HEK293T (cell line): Measurements from ENCODE around the gene SHMT2.
A peak's percentile ranks its signal among the peaks of the same experiment; 100 is the strongest.

ENCODE experiments used
- CTCF ChIA-PET: fragments of 350-600 bp; formaldehyde crosslinking; extraction: SDS; loops from one replicate; lab custom pipeline; 2021; ENCODE audit warnings: antibody characterized with exemption, inconsistent platforms; lab: Yijun Ruan, JAX
- POLR2A ChIA-PET: fragments of 350-600 bp; formaldehyde crosslinking; extraction: SDS; loops from one replicate; lab custom pipeline; 2020; ENCODE audit warnings: antibody characterized with exemption, inconsistent platforms; lab: Yijun Ruan, JAX
- DNase-seq: peaks from one replicate; pipeline ENCODE4 v3.0.0; 2012; ENCODE audit warnings: mixed read lengths; ENCODE audit errors: extremely low spot score
- ARNT ChIP-seq: fragments of 450-650 bp; IDR thresholded peaks from 2 replicates; pipeline ENCODE4 v1.6.1; 2017; ENCODE audit warnings: mild to moderate bottlenecking
- BHLHE40 ChIP-seq: fragments of 450-650 bp; IDR thresholded peaks from 2 replicates; pipeline ENCODE4 v1.6.1; 2016; ENCODE audit warnings: mild to moderate bottlenecking, moderate library complexity, borderline replicate concordance
- CTBP1 ChIP-seq: fragments of 450-650 bp; IDR thresholded peaks from 2 replicates; pipeline ENCODE4 v1.6.1; 2016; ENCODE audit warnings: borderline replicate concordance
- ELF4 ChIP-seq: fragments of 450-650 bp; IDR thresholded peaks from 2 replicates; pipeline ENCODE4 v1.6.1; 2017; ENCODE audit warnings: antibody characterized with exemption
- FOXA1 ChIP-seq: fragments of 450-650 bp; IDR thresholded peaks from 2 replicates; pipeline ENCODE4 v1.6.1; 2016; ENCODE audit warnings: mild to moderate bottlenecking
- FOXK2 ChIP-seq: fragments of 450-650 bp; IDR thresholded peaks from 2 replicates; pipeline ENCODE4 v1.6.1; 2016; ENCODE audit warnings: mild to moderate bottlenecking
- FOXM1 ChIP-seq: fragments of 450-650 bp; IDR thresholded peaks from 2 replicates; pipeline ENCODE4 v1.6.1; 2017; ENCODE audit warnings: mild to moderate bottlenecking, borderline replicate concordance
- HDGF ChIP-seq: fragments of 450-650 bp; IDR thresholded peaks from 2 replicates; pipeline ENCODE4 v1.6.1; 2017; ENCODE audit warnings: antibody characterized with exemption, borderline replicate concordance
- L3MBTL2 ChIP-seq: fragments of 450-650 bp; conservative IDR thresholded peaks from 2 replicates; pipeline ENCODE4 v1.6.1; 2016; ENCODE audit warnings: mild to moderate bottlenecking
- LEF1 ChIP-seq: fragments of 450-650 bp; IDR thresholded peaks from 2 replicates; pipeline ENCODE4 v1.6.1; 2017; ENCODE audit warnings: mild to moderate bottlenecking, borderline replicate concordance
- NFRKB ChIP-seq: fragments of 450-650 bp; IDR thresholded peaks from 2 replicates; pipeline ENCODE4 v1.6.1; 2016; ENCODE audit warnings: mild to moderate bottlenecking, moderate library complexity
- PKNOX1 ChIP-seq: fragments of 450-650 bp; IDR thresholded peaks from 2 replicates; pipeline ENCODE4 v1.6.1; 2016
- SP1 ChIP-seq: fragments of 450-650 bp; IDR thresholded peaks from 2 replicates; pipeline ENCODE4 v1.6.1; 2017
- SUZ12 ChIP-seq: fragments of 450-650 bp; IDR thresholded peaks from 2 replicates; pipeline ENCODE4 v1.6.1; 2016; ENCODE audit warnings: mild to moderate bottlenecking
- TARDBP ChIP-seq: fragments of 450-650 bp; IDR thresholded peaks from 2 replicates; pipeline ENCODE4 v1.6.1; 2016
- ZNF384 ChIP-seq: fragments of 450-650 bp; IDR thresholded peaks from 2 replicates; pipeline ENCODE4 v1.6.1; 2016

Gene SHMT2

DNA sequence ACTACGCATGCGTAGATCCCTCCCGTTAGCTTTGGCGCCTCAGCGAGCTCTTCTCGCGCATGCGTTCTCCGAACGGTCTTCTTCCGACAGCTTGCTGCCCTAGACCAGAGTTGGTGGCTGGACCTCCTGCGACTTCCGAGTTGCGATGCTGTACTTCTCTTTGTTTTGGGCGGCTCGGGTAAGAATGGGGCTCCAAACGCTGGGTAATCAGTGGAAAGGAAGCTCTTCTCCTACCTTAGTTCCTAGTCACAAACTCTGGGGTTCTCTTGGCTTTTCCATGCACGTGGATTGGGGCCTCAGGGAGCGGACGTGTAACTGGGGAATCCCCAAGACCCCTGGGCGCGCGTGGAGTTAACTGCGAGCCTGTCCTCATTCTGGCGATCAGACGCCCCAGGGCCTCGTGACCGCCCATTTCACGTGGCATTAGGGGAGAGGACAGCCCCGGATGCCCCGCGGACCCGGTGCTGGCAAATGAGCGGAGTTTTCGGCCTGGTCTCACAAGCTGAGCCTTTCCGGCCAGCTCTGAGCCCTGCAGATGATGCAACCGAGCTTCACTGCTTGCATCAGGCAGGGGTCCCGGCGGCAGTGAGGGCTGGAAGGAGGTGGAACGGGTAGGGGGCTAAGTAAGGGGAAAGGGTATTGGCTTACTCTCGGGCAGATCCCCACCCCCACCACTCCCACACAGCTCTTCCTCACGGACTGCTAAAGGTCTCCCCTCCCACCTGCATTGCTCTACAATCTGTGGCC lies at the start of gene SHMT2:
SHMT2 (plus strand) TSS at position 78 of the 747 bp plus-strand sequence; CDS start at position 146, 68 bp downstream.
- POLR2A ChIA-PET: interaction anchor here (0.5 to 5.5 kb wide), 19 partner anchors 8 to 236 kb away, joined by 3 to 87 read pairs (median 4); partner anchors contain the start of genes INHBE, LRP1, NEMP1 and NXPH4
- peak; percentile 99 for DNase-seq
- TF ChIP-seq L3MBTL2 (peak; percentile 77), CTBP1 (no peak)

DNA sequence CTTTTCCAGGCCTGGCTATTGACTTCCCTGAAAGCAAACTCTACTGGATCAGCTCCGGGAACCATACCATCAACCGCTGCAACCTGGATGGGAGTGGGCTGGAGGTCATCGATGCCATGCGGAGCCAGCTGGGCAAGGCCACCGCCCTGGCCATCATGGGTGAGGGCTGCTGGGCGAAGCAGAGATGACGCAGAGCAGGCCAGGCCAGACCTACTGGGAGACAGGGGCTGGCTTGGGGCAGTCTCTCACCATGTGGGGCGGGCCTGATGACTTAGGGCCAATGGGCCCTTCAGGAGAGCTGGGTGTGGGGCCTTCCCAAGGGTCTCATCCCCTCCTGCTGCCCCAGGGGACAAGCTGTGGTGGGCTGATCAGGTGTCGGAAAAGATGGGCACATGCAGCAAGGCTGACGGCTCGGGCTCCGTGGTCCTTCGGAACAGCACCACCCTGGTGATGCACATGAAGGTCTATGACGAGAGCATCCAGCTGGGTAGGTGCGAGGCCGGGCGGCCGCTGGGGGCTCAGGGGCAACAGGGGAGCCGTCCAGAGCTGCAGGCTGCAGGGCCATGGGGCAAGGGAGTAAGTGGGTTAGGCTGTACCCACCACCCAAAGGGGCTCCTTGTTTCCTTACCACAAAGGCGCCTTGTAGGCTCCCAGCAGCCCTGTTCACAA lies 49.1 kb upstream of the SHMT2 start:
- POLR2A ChIA-PET: interaction anchor here (0.9 to 2.7 kb wide), 2 partner anchors 54 to 69 kb away, joined by 3 to 9 read pairs; partner anchors contain the start of gene STAT6

More for the DNA sequence above, at the start of gene SHMT2:
- CTCF ChIA-PET: interaction anchor here (0.6 to 2.5 kb wide), 5 partner anchors 10 to 1151 kb away, joined by 3 to 21 read pairs (median 15); no protein-coding TSS in a partner anchor

DNA sequence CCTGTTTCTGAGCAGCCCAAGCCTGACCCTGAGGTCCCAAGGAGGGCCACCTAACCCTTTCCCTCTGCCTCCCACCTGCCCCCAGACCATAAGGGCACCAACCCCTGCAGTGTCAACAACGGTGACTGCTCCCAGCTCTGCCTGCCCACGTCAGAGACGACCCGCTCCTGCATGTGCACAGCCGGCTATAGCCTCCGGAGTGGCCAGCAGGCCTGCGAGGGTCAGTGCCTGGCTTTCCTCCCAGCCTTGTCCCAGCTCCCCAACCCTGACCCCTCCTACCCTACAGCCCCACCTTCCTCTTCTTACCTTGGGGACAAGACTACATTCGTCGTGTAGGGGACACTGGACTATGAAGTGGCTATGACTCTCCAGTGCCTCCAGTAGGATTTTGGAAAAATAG lies 48.4 kb upstream of the SHMT2 start:
- DNase-seq: no peak
- no peak for TF ChIP-seq FOXM1
- CTCF ChIA-PET: interaction anchor here (0.6 to 1.4 kb wide), 3 partner anchors 26 to 69 kb away, joined by 4 to 5 read pairs (median 4); no protein-coding TSS in a partner anchor
- POLR2A ChIA-PET: interaction anchor here (2.7 kb wide), 1 partner anchor 54 kb away, joined by 9 read pairs; no protein-coding TSS in a partner anchor

More for the DNA sequence above, 49.1 kb upstream of the SHMT2 start:
- TF ChIP-seq SUZ12 (no peak), ELF4 (no peak), L3MBTL2 (no peak)
- no peak for DNase-seq
- CTCF ChIA-PET: interaction anchor here (0.6 kb wide), 1 partner anchor 27 kb away, joined by 4 read pairs; no protein-coding TSS in a partner anchor

GRCh38 chr12:57181561-57182155 lies 47.9 kb upstream of the SHMT2 start:
- ChIA-PET POLR2A (interaction anchor here (2.7 kb wide), 1 partner anchor 55 kb away, joined by 9 read pairs; no protein-coding TSS in a partner anchor), CTCF (interaction anchor here (1.2 to 1.9 kb wide), 4 partner anchors 8 to 69 kb away, joined by 4 to 9 read pairs (median 4); no protein-coding TSS in a partner anchor)

DNA sequence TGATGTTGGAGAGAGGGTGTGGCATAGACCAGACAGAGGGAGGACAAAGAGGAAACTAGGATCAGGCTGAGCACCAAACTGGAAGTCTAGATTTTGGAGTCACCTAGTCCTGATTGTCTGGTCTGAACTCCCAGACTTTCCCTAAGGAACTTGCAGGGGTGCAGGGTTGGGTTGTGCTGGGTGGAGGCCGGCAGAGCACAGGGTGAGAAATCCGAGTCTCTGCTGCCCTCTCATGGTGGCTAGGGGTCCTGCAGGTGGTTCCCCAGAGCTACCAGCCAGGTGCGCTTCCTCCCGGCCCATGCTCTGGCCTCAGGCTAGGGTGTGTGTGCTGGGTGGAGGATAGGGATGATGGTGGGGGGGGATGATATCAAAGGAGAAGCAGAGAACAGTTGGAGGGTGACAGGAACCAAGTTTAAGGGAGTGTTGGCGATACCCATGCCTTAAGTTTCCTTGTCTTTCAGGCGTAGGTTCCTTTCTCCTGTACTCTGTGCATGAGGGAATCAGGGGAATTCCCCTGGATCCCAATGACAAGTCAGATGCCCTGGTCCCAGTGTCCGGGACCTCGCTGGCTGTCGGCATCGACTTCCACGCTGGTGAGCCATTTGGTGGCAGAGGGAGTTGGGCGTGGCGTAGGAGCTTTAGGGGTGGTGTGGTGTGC lies 46.5 kb upstream of the SHMT2 start:
- peak; percentile 91 for DNase-seq
- ChIA-PET CTCF (interaction anchor here (0.5 to 2.0 kb wide), 8 partner anchors 9 to 413 kb away, joined by 3 to 9 read pairs (median 4); no protein-coding TSS in a partner anchor), POLR2A (interaction anchor here (2.7 kb wide), 1 partner anchor 56 kb away, joined by 9 read pairs; no protein-coding TSS in a partner anchor)
- TF ChIP-seq L3MBTL2 (no peak), BHLHE40 (no peak), CTBP1 (no peak), FOXK2 (no peak), ARNT (no peak)

More at GRCh38 chr12:57181561-57182155, 47.9 kb upstream of the SHMT2 start:
- TF ChIP-seq TARDBP: no peak
- no peak for TF ChIP-seq ARNT
- no peak for TF ChIP-seq BHLHE40
- no peak for TF ChIP-seq ZNF384
- no peak for TF ChIP-seq NFRKB
- TF ChIP-seq FOXK2: no peak
- TF ChIP-seq FOXM1: no peak
- DNase-seq: no peak

- TF ChIP-seq PKNOX1 (no peak), SP1 (no peak), BHLHE40 (no peak), TARDBP (no peak), SUZ12 (no peak), ZNF384 (no peak), LEF1 (no peak), FOXA1 (no peak), NFRKB (no peak), CTBP1 (no peak), ARNT (no peak), HDGF (no peak), ELF4 (no peak), FOXM1 (no peak)
- ChIA-PET POLR2A (no interaction called here), CTCF (interaction anchor here (0.6 to 2.0 kb wide), 4 partner anchors 8 to 72 kb away, joined by 3 to 4 read pairs (median 4); no protein-coding TSS in a partner anchor)
- DNase-seq: no peak
Observed at GRCh38 chr12:57183939-57184725, 45.4 kb upstream of the SHMT2 start.
